ENCODE data around the gene PIEZO2. TPM values are rescaled to one million over a fixed set of nuclear protein-coding genes. Genes with fewer than 3 reads are reported as not detected.

Gene PIEZO2
- total and polyA plus RNA-seq, 2 of the 8 experiments (the other 6 are each of a cell fraction or from before 2014, with no cell fraction given), result 4.7 to 16.5 TPM

DNA sequence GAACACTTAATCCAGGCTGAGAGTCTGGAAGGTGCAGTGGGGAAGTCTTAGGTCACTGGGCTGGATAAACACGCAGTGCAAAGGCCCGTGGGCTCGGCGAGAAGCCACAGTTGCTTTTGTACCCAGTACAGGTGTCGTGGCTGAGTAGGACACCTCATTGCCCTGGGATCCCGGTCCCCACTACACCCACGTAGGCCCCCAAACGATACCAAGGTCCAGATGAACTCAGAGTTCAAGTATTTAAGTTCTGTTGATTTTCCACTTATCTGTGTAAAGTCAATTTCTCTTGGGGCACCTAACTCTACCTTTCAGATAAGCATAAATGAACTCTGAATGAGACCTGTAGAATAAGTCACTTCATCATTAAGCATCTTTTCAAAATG lies 302.0 kb downstream of the PIEZO2 start (continued):
- TF ChIP-seq, protein P1, sequence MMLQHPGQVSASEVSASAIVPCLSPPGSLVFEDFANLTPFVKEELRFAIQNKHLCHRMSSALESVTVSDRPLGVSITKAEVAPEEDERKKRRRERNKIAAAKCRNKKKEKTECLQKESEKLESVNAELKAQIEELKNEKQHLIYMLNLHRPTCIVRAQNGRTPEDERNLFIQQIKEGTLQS (IDR thresholded peaks at IDR 0.05; ENCODE audit: insufficient read depth, low read depth, low read length), result no peak
- TF ChIP-seq, protein P2, sequence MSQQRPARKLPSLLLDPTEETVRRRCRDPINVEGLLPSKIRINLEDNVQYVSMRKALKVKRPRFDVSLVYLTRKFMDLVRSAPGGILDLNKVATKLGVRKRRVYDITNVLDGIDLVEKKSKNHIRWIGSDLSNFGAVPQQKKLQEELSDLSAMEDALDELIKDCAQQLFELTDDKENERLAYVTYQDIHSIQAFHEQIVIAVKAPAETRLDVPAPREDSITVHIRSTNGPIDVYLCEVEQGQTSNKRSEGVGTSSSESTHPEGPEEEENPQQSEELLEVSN (IDR thresholded peaks at IDR 0.05), result no peak
- TF ChIP-seq EP300 (IDR thresholded peaks at IDR 0.05; ENCODE audit: borderline replicate concordance in 1 of 2, low read depth in 2 of 2, low read length in 2 of 2), result no peak
